Fibroblast of the aortic adventitia (primary cell): ENCODE results near the gene U2AF1L4. TPM values are rescaled to one million over a fixed set of nuclear protein-coding genes. Genes with fewer than 3 reads are reported as not detected.

ENCODE experiments used
- DNase-seq: peaks from one replicate; pipeline ENCODE4 v3.0.0-alpha.2; 2010; ENCODE audit warnings: low read depth
- H3K4me3 ChIP-seq: 2 replicates; pipeline ENCODE4 v1.5.1; 2011; ENCODE audit warnings: low read depth, mild to moderate bottlenecking, control low read depth, low read length, moderate library complexity
- total RNA-seq: library from RNA; depleted of rRNA; stranded (reverse); fragments of >200 nt; gene quantifications from 2 replicates; pipeline ENCODE4 v1.2.3, GENCODE V29; 2012; ENCODE audit warnings: low replicate concordance
- TF ChIP-seq, protein P1 (sequence below): IDR thresholded peaks from 2 replicates; pipeline ENCODE4 v1.5.1; 2011; ENCODE audit warnings: mild to moderate bottlenecking, low read length, control low read depth, inconsistent platforms; ENCODE audit not compliant: insufficient read depth

Gene U2AF1L4
- total RNA-seq, 1 donor, result 5.8 TPM

GRCh38 chr19:35717665-35718344 lies 27.4 kb downstream of the U2AF1L4 start, which contains the start of gene KMT2B:
KMT2B (plus strand) TSS chr19:35718003; CDS start chr19:35718019, 16 bp downstream.
- peak within 1 kb of the TSS; percentile 87 for H3K4me3 ChIP-seq
- no peak for DNase-seq
- TF ChIP-seq, protein P1, sequence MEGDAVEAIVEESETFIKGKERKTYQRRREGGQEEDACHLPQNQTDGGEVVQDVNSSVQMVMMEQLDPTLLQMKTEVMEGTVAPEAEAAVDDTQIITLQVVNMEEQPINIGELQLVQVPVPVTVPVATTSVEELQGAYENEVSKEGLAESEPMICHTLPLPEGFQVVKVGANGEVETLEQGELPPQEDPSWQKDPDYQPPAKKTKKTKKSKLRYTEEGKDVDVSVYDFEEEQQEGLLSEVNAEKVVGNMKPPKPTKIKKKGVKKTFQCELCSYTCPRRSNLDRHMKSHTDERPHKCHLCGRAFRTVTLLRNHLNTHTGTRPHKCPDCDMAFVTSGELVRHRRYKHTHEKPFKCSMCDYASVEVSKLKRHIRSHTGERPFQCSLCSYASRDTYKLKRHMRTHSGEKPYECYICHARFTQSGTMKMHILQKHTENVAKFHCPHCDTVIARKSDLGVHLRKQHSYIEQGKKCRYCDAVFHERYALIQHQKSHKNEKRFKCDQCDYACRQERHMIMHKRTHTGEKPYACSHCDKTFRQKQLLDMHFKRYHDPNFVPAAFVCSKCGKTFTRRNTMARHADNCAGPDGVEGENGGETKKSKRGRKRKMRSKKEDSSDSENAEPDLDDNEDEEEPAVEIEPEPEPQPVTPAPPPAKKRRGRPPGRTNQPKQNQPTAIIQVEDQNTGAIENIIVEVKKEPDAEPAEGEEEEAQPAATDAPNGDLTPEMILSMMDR, result no peak

- DNase-seq, result peak; percentile 94
- peak overlapping the region; percentile 82 for H3K4me3 ChIP-seq
- TF ChIP-seq, protein P1, result peak; percentile 78
These were observed 28.2 kb downstream of the U2AF1L4 start for GRCh38 chr19:35716801-35717664.

DNA sequence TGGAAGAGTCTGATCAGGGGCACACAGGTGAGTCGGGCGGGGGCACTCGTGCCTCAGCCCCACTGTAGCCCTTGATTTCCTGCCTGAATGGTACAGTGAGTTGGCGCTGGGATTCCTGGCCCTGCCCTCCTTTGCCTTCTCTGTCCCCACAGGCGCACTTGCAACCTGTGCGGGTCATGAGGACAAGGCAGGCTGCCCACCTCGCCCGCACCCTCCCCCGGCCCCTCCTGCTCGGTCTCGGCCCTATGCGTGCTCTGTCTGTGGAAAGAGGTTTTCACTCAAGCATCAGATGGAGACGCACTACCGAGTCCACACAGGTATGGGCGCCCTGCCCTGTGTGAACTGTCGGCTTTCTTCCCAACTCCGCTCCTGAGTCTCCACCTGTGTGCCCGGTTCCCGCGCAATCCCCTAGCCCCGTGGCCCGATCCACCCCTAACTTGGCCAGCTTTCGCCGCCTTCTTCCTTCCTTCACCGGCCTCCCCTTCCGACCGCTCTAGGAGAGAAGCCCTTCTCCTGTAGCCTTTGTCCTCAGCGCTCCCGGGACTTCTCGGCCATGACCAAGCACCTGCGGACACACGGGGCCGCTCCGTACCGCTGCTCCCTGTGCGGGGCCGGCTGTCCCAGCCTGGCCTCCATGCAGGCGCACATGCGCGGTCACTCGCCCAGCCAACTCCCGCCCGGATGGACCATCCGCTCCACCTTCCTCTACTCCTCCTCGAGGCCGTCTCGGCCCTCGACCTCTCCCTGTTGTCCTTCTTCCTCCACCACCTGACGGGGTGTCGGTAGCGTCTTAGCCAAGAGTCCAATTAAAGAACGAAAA lies 29.0 kb downstream of the U2AF1L4 start:
- TF ChIP-seq, protein P1, result no peak
- H3K4me3 ChIP-seq, result peak overlapping the region; percentile 82
- no peak for DNase-seq

DNA sequence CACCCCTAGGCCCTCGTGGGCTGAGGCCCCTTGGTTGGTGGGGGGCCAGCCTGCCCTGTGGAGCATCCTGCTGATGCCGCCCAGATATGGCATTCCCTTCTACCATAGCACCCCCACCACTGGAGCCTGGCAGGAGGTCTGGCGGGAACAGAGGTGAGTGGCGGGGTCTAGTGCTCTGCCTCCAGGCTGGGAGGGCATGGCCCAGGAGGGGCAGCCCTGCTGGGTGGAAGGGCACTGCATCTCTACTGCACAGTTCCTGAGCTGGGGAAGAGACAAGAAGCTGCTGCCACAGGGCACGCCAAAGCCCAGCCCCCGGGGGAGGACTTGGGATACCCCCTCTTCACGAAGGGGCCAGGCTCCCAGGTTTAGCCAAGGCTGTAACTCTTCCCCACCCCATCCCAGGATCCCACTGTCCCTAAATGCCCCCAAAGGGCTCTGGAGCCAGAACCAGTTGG lies 29.8 kb downstream of the U2AF1L4 start:
- no peak for DNase-seq
- no peak overlapping the region for H3K4me3 ChIP-seq
- TF ChIP-seq, protein P1, result no peak

- DNase-seq, result no peak
- no peak overlapping the region for H3K4me3 ChIP-seq
- TF ChIP-seq, protein P1, result no peak
These were observed 30.4 kb downstream of the U2AF1L4 start for GRCh38 chr19:35714601-35715354.

GRCh38 chr19:35713904-35714495 lies 31.2 kb downstream of the U2AF1L4 start:
- H3K4me3 ChIP-seq, result no peak overlapping the region
- DNase-seq, result no peak
- TF ChIP-seq, protein P1, result no peak
